Activated CD4-positive, alpha-beta T cell treated with anti-CD3 and anti-CD28 coated beads, Interleukin-2, Interleukin-6, amounts not matched to agents 100 ng/mL and 50 ng/mL, durations not matched to agents 16 hours and 8 hours (primary cell): ENCODE measurements around the gene KIF9.
"Not testable (repeated sequence)": the region's sequence is repeated elsewhere in the genome, so short reads cannot be mapped to it uniquely, and the experiment has no call there.

ENCODE experiments used
- DNase-seq: peaks from one replicate; pipeline ENCODE4 v3.0.0-alpha.2; 2020

The KIF9 gene

GRCh38 chr3:47247131-47248064 is 35.2 kb downstream of the KIF9 start:
- no peak for DNase-seq

- DNase-seq: no peak
These were observed 37.3 kb downstream of the KIF9 start for GRCh38 chr3:47245271-47245670.

- no peak for DNase-seq
These were observed 38.0 kb downstream of the KIF9 start for GRCh38 chr3:47244531-47245100.

GRCh38 chr3:47243419-47244147 is 39.0 kb downstream of the KIF9 start:
- DNase-seq: no peak

- no peak for DNase-seq
These were observed 42.7 kb downstream of the KIF9 start for GRCh38 chr3:47239929-47240328.

- no peak for DNase-seq
These were observed 44.6 kb downstream of the KIF9 start for GRCh38 chr3:47238017-47238416.

- no peak for DNase-seq
These were observed 54.5 kb downstream of the KIF9 start for GRCh38 chr3:47228088-47228487.

- no peak for DNase-seq
These were observed 54.9 kb downstream of the KIF9 start for GRCh38 chr3:47227678-47228077.

GRCh38 chr3:47225310-47225906 is 57.2 kb downstream of the KIF9 start:
- DNase-seq: no peak

GRCh38 chr3:47223755-47224154 is 58.8 kb downstream of the KIF9 start:
- DNase-seq: no peak

GRCh38 chr3:47221798-47222197 is 60.8 kb downstream of the KIF9 start:
- no peak for DNase-seq

- DNase-seq: no peak
These were observed 71.7 kb downstream of the KIF9 start for GRCh38 chr3:47210863-47211405.

GRCh38 chr3:47206022-47206421 is 76.6 kb downstream of the KIF9 start:
- not testable (repeated sequence) for DNase-seq

GRCh38 chr3:47204875-47205274 is 77.7 kb downstream of the KIF9 start:
- no peak for DNase-seq

- no peak for DNase-seq
These were observed 80.1 kb downstream of the KIF9 start for GRCh38 chr3:47202542-47202941.

- no peak for DNase-seq
These were observed 85.3 kb downstream of the KIF9 start for GRCh38 chr3:47197287-47197686.

- no peak for DNase-seq
These were observed 87.6 kb downstream of the KIF9 start for GRCh38 chr3:47194994-47195393.

GRCh38 chr3:47193871-47194859 is 88.4 kb downstream of the KIF9 start:
- DNase-seq: no peak

- no peak for DNase-seq
These were observed 96.3 kb downstream of the KIF9 start for GRCh38 chr3:47186285-47186684.

- not testable (repeated sequence) for DNase-seq
These were observed 100.9 kb downstream of the KIF9 start for GRCh38 chr3:47181685-47182084.

GRCh38 chr3:47180011-47180410 is 102.6 kb downstream of the KIF9 start:
- not testable (repeated sequence) for DNase-seq
